ENCODE results near the gene HYAL3. TPM values are rescaled to one million over a fixed set of nuclear protein-coding genes. Genes with fewer than 3 reads are reported as not detected.

HYAL3 gene
- total RNA-seq, 2 donors from 2014 or later = 4.1 to 10.7 TPM

GRCh38 chr3:50342813-50343633, 43.8 kb upstream of the HYAL3 start:
- no peaks in the 10 kb centered on the region for H3K9me3 ChIP-seq
- no peaks in the 10 kb centered on the region for H3K27me3 ChIP-seq (replicated peaks; ENCODE audit: insufficient read depth)
- H3K36me3 ChIP-seq = no peaks in the 10 kb centered on the region
- H3K4me3 ChIP-seq = no peak overlapping the region
- TF ChIP-seq POLR2A (IDR thresholded peaks at IDR 0.05) (no peak), POLR2AphosphoS5 (IDR thresholded peaks at IDR 0.05) (no peak)
- TF ChIP-seq, protein P1, sequence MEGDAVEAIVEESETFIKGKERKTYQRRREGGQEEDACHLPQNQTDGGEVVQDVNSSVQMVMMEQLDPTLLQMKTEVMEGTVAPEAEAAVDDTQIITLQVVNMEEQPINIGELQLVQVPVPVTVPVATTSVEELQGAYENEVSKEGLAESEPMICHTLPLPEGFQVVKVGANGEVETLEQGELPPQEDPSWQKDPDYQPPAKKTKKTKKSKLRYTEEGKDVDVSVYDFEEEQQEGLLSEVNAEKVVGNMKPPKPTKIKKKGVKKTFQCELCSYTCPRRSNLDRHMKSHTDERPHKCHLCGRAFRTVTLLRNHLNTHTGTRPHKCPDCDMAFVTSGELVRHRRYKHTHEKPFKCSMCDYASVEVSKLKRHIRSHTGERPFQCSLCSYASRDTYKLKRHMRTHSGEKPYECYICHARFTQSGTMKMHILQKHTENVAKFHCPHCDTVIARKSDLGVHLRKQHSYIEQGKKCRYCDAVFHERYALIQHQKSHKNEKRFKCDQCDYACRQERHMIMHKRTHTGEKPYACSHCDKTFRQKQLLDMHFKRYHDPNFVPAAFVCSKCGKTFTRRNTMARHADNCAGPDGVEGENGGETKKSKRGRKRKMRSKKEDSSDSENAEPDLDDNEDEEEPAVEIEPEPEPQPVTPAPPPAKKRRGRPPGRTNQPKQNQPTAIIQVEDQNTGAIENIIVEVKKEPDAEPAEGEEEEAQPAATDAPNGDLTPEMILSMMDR (IDR thresholded peaks at IDR 0.05) = no peak
- H3K4me1 ChIP-seq (replicated peaks) = peaks cover 7% of the 10 kb centered on the region
- 91% methylated on average over 13 of the region's 13 CpGs for whole genome bisulfite sequencing
- H3K27ac ChIP-seq = no peak overlapping the region
- intact Hi-C loops (cut with DNase I) = loop anchor here (10.0 kb wide), 1 partner anchor 1062 kb away; no protein-coding TSS in a partner anchor
- no peak for DNase-seq (ENCODE audit: low spot score)

GRCh38 chr3:50341996-50342650, 42.9 kb upstream of the HYAL3 start:
- TF ChIP-seq, protein P1 (IDR thresholded peaks at IDR 0.05) = no peak
- TF ChIP-seq POLR2AphosphoS5 (IDR thresholded peaks at IDR 0.05) (no peak), POLR2A (IDR thresholded peaks at IDR 0.05) (no peak)
- WGBS = 93% methylated on average over 13 of the region's 13 CpGs
- intact Hi-C loops (cut with DNase I) = loop anchor here (10.0 kb wide), 1 partner anchor 1063 kb away; no protein-coding TSS in a partner anchor

DNA sequence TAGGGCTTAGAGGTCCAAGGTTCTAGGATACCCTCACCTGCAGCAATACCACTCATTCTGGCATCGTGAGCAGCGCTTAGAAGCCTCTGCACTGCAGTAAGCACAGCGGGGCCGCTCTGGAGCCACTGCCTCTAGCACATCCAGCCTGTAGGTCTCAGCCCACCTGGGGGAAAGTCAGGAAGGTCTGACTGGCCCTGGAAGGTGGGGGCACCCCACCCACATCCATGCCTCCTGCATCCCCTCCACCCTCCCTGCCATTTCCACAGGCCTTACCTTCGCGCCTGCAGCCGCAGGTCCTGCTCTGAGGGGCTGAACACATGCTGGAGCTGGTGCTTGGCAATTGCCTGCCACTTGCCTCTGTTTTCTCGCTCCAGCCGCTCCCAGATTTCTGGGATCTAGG, 42.3 kb upstream of the HYAL3 start:
- Histone ChIP-seq H3K9me3 (no peaks in the 10 kb centered on the region), H3K4me1 (replicated peaks) (peaks cover 8% of the 10 kb centered on the region), H3K36me3 (no peaks in the 10 kb centered on the region), H3K27ac (no peak overlapping the region), H3K4me3 (no peak overlapping the region), H3K27me3 (replicated peaks; ENCODE audit: insufficient read depth) (no peaks in the 10 kb centered on the region)
- 91% methylated on average over 9 of the region's 9 CpGs for WGBS
- no peak for DNase-seq (ENCODE audit: low spot score)
- TF ChIP-seq, protein P1 (IDR thresholded peaks at IDR 0.05) = no peak
- TF ChIP-seq POLR2AphosphoS5 (IDR thresholded peaks at IDR 0.05) (no peak), POLR2A (IDR thresholded peaks at IDR 0.05) (no peak)
- intact Hi-C loops (cut with DNase I) = loop anchor here (10.0 kb wide), 1 partner anchor 1063 kb away; no protein-coding TSS in a partner anchor

More at GRCh38 chr3:50341996-50342650, 42.9 kb upstream of the HYAL3 start:
- Histone ChIP-seq H3K4me1 (replicated peaks) (peaks cover 8% of the 10 kb centered on the region), H3K36me3 (no peaks in the 10 kb centered on the region), H3K9me3 (no peaks in the 10 kb centered on the region), H3K4me3 (no peak overlapping the region), H3K27ac (no peak overlapping the region), H3K27me3 (replicated peaks; ENCODE audit: insufficient read depth) (no peaks in the 10 kb centered on the region)
- DNase-seq (ENCODE audit: low spot score) = no peak

- Histone ChIP-seq H3K27ac (peak within 1 kb of the TSS; percentile 36 to 42), H3K36me3 (no peaks in the 10 kb centered on the region), H3K9me3 (no peaks in the 10 kb centered on the region), H3K4me3 (peak within 1 kb of the TSS; percentile 28 to 31), H3K4me1 (replicated peaks) (peaks cover 15% of the 10 kb centered on the region), H3K27me3 (replicated peaks; ENCODE audit: insufficient read depth) (no peaks in the 10 kb centered on the region)
- 18% methylated on average over 76 of the region's 85 CpGs for WGBS
- TF ChIP-seq, protein P1 (IDR thresholded peaks at IDR 0.05) = no peak
- TF ChIP-seq POLR2AphosphoS5 (IDR thresholded peaks at IDR 0.05) (no peak), POLR2A (IDR thresholded peaks at IDR 0.05) (no peak)
- intact Hi-C loops (cut with DNase I) = loop anchor here (10.0 kb wide), 1 partner anchor 1064 kb away; no protein-coding TSS in a partner anchor
- DNase-seq (ENCODE audit: low spot score) = no peak
Measured at GRCh38 chr3:50340448-50341329, 41.5 kb upstream of the HYAL3 start, which contains the start of gene RASSF1. Gene RASSF1, minus strand, starts transcription at chr3:50340836. Its CDS starts 31 bp downstream, at chr3:50340805.

Measured in prostate gland (tissue), 2 donors.